SK-N-SH (cell line): ENCODE results near the gene LHX6.

Experiments
- CHD2 ChIP-seq: fragments of 150-350 bp; IDR thresholded peaks from 2 replicates; pipeline ENCODE4 v1.6.1; 2018; ENCODE audit warnings: low read length; ENCODE audit not compliant: partially characterized antibody
- CTCF ChIP-seq: fragments of 200-600 bp; sonication (generic); IDR thresholded peaks from 2 replicates; pipeline ENCODE4 v1.6.1; 2017; ENCODE audit warnings: antibody characterized with exemption, mild to moderate bottlenecking, moderate library complexity
- EP300 ChIP-seq, 2 experiments: IDR thresholded peaks; 2 replicates each; pipeline versions ENCODE4 v1.4.0 to v1.6.1; 2012; ENCODE audit warnings: borderline replicate concordance in 1 of 2, low read depth in 1 of 2, low read length in 1 of 2
- FOSL2 ChIP-seq: IDR thresholded peaks from 2 replicates; pipeline ENCODE4 v1.4.0; 2012; ENCODE audit warnings: low read depth, mild to moderate bottlenecking, moderate library complexity, borderline replicate concordance
- IRF3 ChIP-seq: fragments of 150-350 bp; IDR thresholded peaks from 2 replicates; pipeline ENCODE4 v1.6.1; 2016; ENCODE audit warnings: mild to moderate bottlenecking, low read depth, low read length
- NRF1 ChIP-seq: IDR thresholded peaks from 2 replicates; pipeline ENCODE4 v1.6.1; 2012; ENCODE audit warnings: low read depth, mild to moderate bottlenecking, low read length
- POLR2AphosphoS5 ChIP-seq: IDR thresholded peaks from 2 replicates; pipeline ENCODE4 v1.6.1; 2012; ENCODE audit warnings: low read depth, low read length
- REST ChIP-seq: IDR thresholded peaks from 2 replicates; pipeline ENCODE4 v1.6.1; 2012; ENCODE audit warnings: mild to moderate bottlenecking, low read depth, low read length, moderate library complexity
- SIN3A ChIP-seq: IDR thresholded peaks from 2 replicates; pipeline ENCODE4 v1.6.1; 2012; ENCODE audit warnings: low read depth, mild to moderate bottlenecking, low read length, moderate library complexity, borderline replicate concordance
- USF1 ChIP-seq: IDR thresholded peaks from 2 replicates; pipeline ENCODE4 v1.4.0; 2012; ENCODE audit warnings: low read depth, borderline replicate concordance
- TF ChIP-seq, protein P1 (sequence below): fragments of 150-350 bp; IDR thresholded peaks from 2 replicates; pipeline ENCODE4 v1.6.1; 2017; ENCODE audit warnings: antibody characterized with exemption, low read length, low read depth, borderline replicate concordance

GRCh38 chr9:122168356-122168755 lies 60.4 kb downstream of the LHX6 start:
- TF ChIP-seq EP300 (IDR thresholded peaks at IDR 0.05; ENCODE audit: borderline replicate concordance in 1 of 2, low read depth in 1 of 2, low read length in 1 of 2) (no peak), CTCF (no peak), FOSL2 (no peak), SIN3A (no peak), POLR2AphosphoS5 (no peak), CHD2 (no peak), NRF1 (no peak), IRF3 (no peak), REST (no peak), USF1 (no peak)
- TF ChIP-seq, protein P1, sequence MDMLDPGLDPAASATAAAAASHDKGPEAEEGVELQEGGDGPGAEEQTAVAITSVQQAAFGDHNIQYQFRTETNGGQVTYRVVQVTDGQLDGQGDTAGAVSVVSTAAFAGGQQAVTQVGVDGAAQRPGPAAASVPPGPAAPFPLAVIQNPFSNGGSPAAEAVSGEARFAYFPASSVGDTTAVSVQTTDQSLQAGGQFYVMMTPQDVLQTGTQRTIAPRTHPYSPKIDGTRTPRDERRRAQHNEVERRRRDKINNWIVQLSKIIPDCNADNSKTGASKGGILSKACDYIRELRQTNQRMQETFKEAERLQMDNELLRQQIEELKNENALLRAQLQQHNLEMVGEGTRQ = no peak
